ENCODE measurements around the gene LKAAEAR1.

LKAAEAR1 gene

GRCh38 chr20:64055396-64055892 is 28.8 kb downstream of the LKAAEAR1 start:
- H3K4me3 ChIP-seq (ENCODE audit: low read length) = no peak overlapping the region
- DNase-seq (ENCODE audit: low read depth) = no peak
- TF ChIP-seq CTCF (conservative IDR thresholded peaks at IDR 0.05; ENCODE audit: low read depth, low read length) = no peak

- no peak for DNase-seq (ENCODE audit: low read depth)
- no peak overlapping the region for H3K4me3 ChIP-seq (ENCODE audit: low read length)
- peak; percentile 42 for TF ChIP-seq CTCF (conservative IDR thresholded peaks at IDR 0.05; ENCODE audit: low read depth, low read length)
These were observed 30.1 kb downstream of the LKAAEAR1 start for GRCh38 chr20:64053841-64054661.

- TF ChIP-seq CTCF (conservative IDR thresholded peaks at IDR 0.05; ENCODE audit: low read depth, low read length) = no peak
- DNase-seq (ENCODE audit: low read depth) = no peak
- no peak overlapping the region for H3K4me3 ChIP-seq (ENCODE audit: low read length)
These were observed 31.0 kb downstream of the LKAAEAR1 start for GRCh38 chr20:64052987-64053840.

GRCh38 chr20:64052326-64052722 is 31.9 kb downstream of the LKAAEAR1 start:
- no peak for DNase-seq (ENCODE audit: low read depth)
- no peak for TF ChIP-seq CTCF (conservative IDR thresholded peaks at IDR 0.05; ENCODE audit: low read depth, low read length)
- no peak overlapping the region for H3K4me3 ChIP-seq (ENCODE audit: low read length)

- no peak for DNase-seq (ENCODE audit: low read depth)
- no peak overlapping the region for H3K4me3 ChIP-seq (ENCODE audit: low read length)
- no peak for TF ChIP-seq CTCF (conservative IDR thresholded peaks at IDR 0.05; ENCODE audit: low read depth, low read length)
These were observed 32.5 kb downstream of the LKAAEAR1 start for GRCh38 chr20:64051561-64052325.

- no peak overlapping the region for H3K4me3 ChIP-seq (ENCODE audit: low read length)
- TF ChIP-seq CTCF (conservative IDR thresholded peaks at IDR 0.05; ENCODE audit: low read depth, low read length) = no peak
- no peak for DNase-seq (ENCODE audit: low read depth)
These were observed 33.2 kb downstream of the LKAAEAR1 start for GRCh38 chr20:64051033-64051452.
